CD4-positive, alpha-beta memory T cell (primary cell): Measurements from ENCODE around the gene DLGAP4. TPM values are rescaled to one million over a fixed set of nuclear protein-coding genes. Genes with fewer than 3 reads are reported as not detected.

Experiments used
- CTCF ChIA-PET: fragments of 350-600 bp; sonication (Branson Sonifier 250); formaldehyde crosslinking; loops from one replicate; lab custom pipeline; 2021; ENCODE audit warnings: inconsistent platforms; ENCODE audit not compliant: partially characterized antibody; lab: Charles Lee
- POLR2A ChIA-PET: fragments of 350-600 bp; sonication (Branson Sonifier 250); formaldehyde crosslinking; loops from one replicate; lab custom pipeline; 2021; ENCODE audit not compliant: partially characterized antibody; lab: Charles Lee
- DNase-seq, 5 donors: peaks; one replicate each; pipeline versions ENCODE4 v3.0.0 to v3.0.0-alpha.2; 2020 to 2022; ENCODE audit warnings: mixed read lengths in 1 of 5
- H3K27ac ChIP-seq: one replicate; pipeline ENCODE4 v1.7.0; 2013; ENCODE audit warnings: low read depth, low read length
- H3K27me3 ChIP-seq: 2 replicates; pipeline ENCODE4 v1.7.0; 2013; ENCODE audit warnings: mild to moderate bottlenecking, low read length, moderate library complexity; ENCODE audit not compliant: insufficient read depth
- H3K36me3 ChIP-seq: 2 replicates; pipeline ENCODE4 v1.7.0; 2013; ENCODE audit warnings: mild to moderate bottlenecking, low read length, moderate library complexity; ENCODE audit not compliant: insufficient read depth
- H3K4me1 ChIP-seq: 2 replicates; pipeline ENCODE4 v1.7.0; 2013; ENCODE audit warnings: mild to moderate bottlenecking, low read length, moderate library complexity; ENCODE audit not compliant: insufficient read depth
- H3K4me3 ChIP-seq, 2 donors: one replicate each; pipeline ENCODE4 v1.7.0; 2013; ENCODE audit warnings: low read length in 2 of 2, mild to moderate bottlenecking in 1 of 2
- H3K9me3 ChIP-seq, 2 donors: one replicate each; pipeline ENCODE4 v1.7.0; 2013; ENCODE audit warnings: low read length in 2 of 2, control low read depth in 1 of 2; ENCODE audit not compliant: control insufficient read depth in 1 of 2
- H3K27ac Mint-ChIP-seq, 7 donors: one replicate each; pipeline ENCODE4 v1.8.0; 2020 to 2021; ENCODE audit warnings: mixed read lengths in 7 of 7, mild to moderate bottlenecking in 6 of 7, inconsistent platforms in 3 of 7, moderate library complexity in 3 of 7
- H3K27me3 Mint-ChIP-seq, 2 donors: one replicate each; pipeline ENCODE4 v1.8.0; 2020 to 2021; ENCODE audit warnings: mixed read lengths in 2 of 2
- H3K36me3 Mint-ChIP-seq, 2 donors: one replicate each; pipeline ENCODE4 v1.8.0; 2020 to 2021; ENCODE audit warnings: mixed read lengths in 2 of 2, inconsistent platforms in 1 of 2, mild to moderate bottlenecking in 1 of 2
- H3K4me1 Mint-ChIP-seq, 4 donors: one replicate each; pipeline ENCODE4 v1.8.0; 2020 to 2021; ENCODE audit warnings: mixed read lengths in 4 of 4, mild to moderate bottlenecking in 1 of 4
- H3K4me3 Mint-ChIP-seq, 8 donors: one replicate each; pipeline ENCODE4 v1.8.0; 2020 to 2021; ENCODE audit warnings: mixed read lengths in 8 of 8, mild to moderate bottlenecking in 7 of 8, moderate library complexity in 6 of 8, inconsistent platforms in 3 of 8
- H3K9me3 Mint-ChIP-seq, 8 donors: one replicate each; pipeline ENCODE4 v1.8.0; 2020 to 2021; ENCODE audit warnings: mixed read lengths in 8 of 8, mild to moderate bottlenecking in 5 of 8, inconsistent platforms in 3 of 8, moderate library complexity in 1 of 8
- intact Hi-C: fragments of 100-400 bp; cut with micrococcal nuclease; formaldehyde crosslinking; loops from one replicate; pipeline ENCODE4 v1.15.1; 2023
- polyA plus RNA-seq, 2 donors: library from polyadenylated mRNA; unstranded; fragments of 300-500 nt; fragmentation: Illumina TruSeq; gene quantifications; one replicate each; pipeline ENCODE4 v1.2.3, GENCODE V29; 2021
- total RNA-seq, 2 experiments: library from RNA; stranded (reverse); gene quantifications; one replicate each; pipeline ENCODE4 v1.2.3, GENCODE V29; 2021

The DLGAP4 gene
- total and polyA plus RNA-seq, 4 experiments from 2014 or later: 13.3 to 50.2 (median 31.0) TPM

GRCh38 chr20:36384022-36384619, 78.0 kb downstream of the DLGAP4 start:
- H3K27ac ChIP-seq: no peak overlapping the region
- ChIA-PET CTCF (no interaction called here), POLR2A (no interaction called here)
- Mint-ChIP-seq H3K4me3 (no peak overlapping the region), H3K27ac (peak overlapping the region in 1 of 7 donors; percentile 14), H3K4me1 (no peaks in the 10 kb centered on the region), H3K36me3 (peaks cover 0 to 3% of the 10 kb centered on the region in 2 donors), H3K9me3 (peaks cover 0 to 3% (median 0%) of the 10 kb centered on the region in 8 donors), H3K27me3 (peaks cover 15 to 30% of the 10 kb centered on the region in 2 donors)
- H3K36me3 ChIP-seq: no peaks in the 10 kb centered on the region
- no peaks in the 10 kb centered on the region for H3K27me3 ChIP-seq
- no peak overlapping the region for H3K4me3 ChIP-seq
- H3K9me3 ChIP-seq: no peaks in the 10 kb centered on the region
- intact Hi-C loops: no loop called here
- H3K4me1 ChIP-seq: no peaks in the 10 kb centered on the region
- DNase-seq: peak in 4 of 5 donors; percentile 6 to 21 (median 16)

GRCh38 chr20:36385503-36385902, 79.4 kb downstream of the DLGAP4 start:
- no peak for DNase-seq
- no peaks in the 10 kb centered on the region for H3K36me3 ChIP-seq
- Mint-ChIP-seq H3K27ac (no peak overlapping the region), H3K4me3 (no peak overlapping the region), H3K36me3 (peaks cover 0 to 3% of the 10 kb centered on the region in 2 donors), H3K9me3 (peaks cover 0 to 3% (median 0%) of the 10 kb centered on the region in 8 donors), H3K27me3 (peaks cover 9 to 29% of the 10 kb centered on the region in 2 donors), H3K4me1 (no peaks in the 10 kb centered on the region)
- no peak overlapping the region for H3K4me3 ChIP-seq
- CTCF ChIA-PET: interaction anchor here (1.1 kb wide), 1 partner anchor 13 kb away, joined by 3 read pairs; no protein-coding TSS in a partner anchor
- no peaks in the 10 kb centered on the region for H3K27me3 ChIP-seq
- POLR2A ChIA-PET: no interaction called here
- H3K9me3 ChIP-seq: no peaks in the 10 kb centered on the region
- intact Hi-C loops: no loop called here
- H3K27ac ChIP-seq: no peak overlapping the region
- no peaks in the 10 kb centered on the region for H3K4me1 ChIP-seq

GRCh38 chr20:36386236-36386635, 80.1 kb downstream of the DLGAP4 start:
- no peak for DNase-seq
- peaks cover 0 to 3% of the 10 kb centered on the region in 2 donors for H3K36me3 Mint-ChIP-seq
- no peak overlapping the region for H3K4me3 Mint-ChIP-seq
- H3K4me1 ChIP-seq: no peaks in the 10 kb centered on the region
- POLR2A ChIA-PET: no interaction called here
- CTCF ChIA-PET: interaction anchor here (1.1 kb wide), 1 partner anchor 14 kb away, joined by 3 read pairs; no protein-coding TSS in a partner anchor
- H3K9me3 ChIP-seq: no peaks in the 10 kb centered on the region
- H3K27me3 Mint-ChIP-seq: peaks cover 8 to 27% of the 10 kb centered on the region in 2 donors
- no peaks in the 10 kb centered on the region for H3K36me3 ChIP-seq
- H3K4me1 Mint-ChIP-seq: no peaks in the 10 kb centered on the region
- H3K4me3 ChIP-seq: no peak overlapping the region
- no peaks in the 10 kb centered on the region for H3K27me3 ChIP-seq
- no peak overlapping the region for H3K27ac Mint-ChIP-seq
- H3K27ac ChIP-seq: no peak overlapping the region
- peaks cover 0 to 3% (median 0%) of the 10 kb centered on the region in 8 donors for H3K9me3 Mint-ChIP-seq
- intact Hi-C loops: no loop called here

GRCh38 chr20:36390269-36390668, 84.1 kb downstream of the DLGAP4 start:
- Histone ChIP-seq H3K4me3 (no peak overlapping the region), H3K9me3 (no peaks in the 10 kb centered on the region), H3K27ac (no peak overlapping the region), H3K4me1 (no peaks in the 10 kb centered on the region), H3K27me3 (no peaks in the 10 kb centered on the region), H3K36me3 (no peaks in the 10 kb centered on the region)
- Mint-ChIP-seq H3K27ac (no peak overlapping the region), H3K4me3 (no peak overlapping the region), H3K36me3 (no peaks in the 10 kb centered on the region), H3K4me1 (no peaks in the 10 kb centered on the region), H3K27me3 (peaks cover 5 to 23% of the 10 kb centered on the region in 2 donors), H3K9me3 (peaks cover 0 to 2% (median 0%) of the 10 kb centered on the region in 8 donors)
- ChIA-PET POLR2A (no interaction called here), CTCF (interaction anchor here (1.4 kb wide), 1 partner anchor 9 kb away, joined by 3 read pairs; no protein-coding TSS in a partner anchor)
- intact Hi-C loops: no loop called here
- DNase-seq: no peak

- H3K9me3 ChIP-seq: no peaks in the 10 kb centered on the region
- H3K36me3 Mint-ChIP-seq: no peaks in the 10 kb centered on the region
- no peak overlapping the region for H3K4me3 ChIP-seq
- no peaks in the 10 kb centered on the region for H3K4me1 Mint-ChIP-seq
- CTCF ChIA-PET: interaction anchor here (1.4 kb wide), 1 partner anchor 9 kb away, joined by 3 read pairs; no protein-coding TSS in a partner anchor
- DNase-seq: no peak
- peaks cover 0 to 2% (median 0%) of the 10 kb centered on the region in 8 donors for H3K9me3 Mint-ChIP-seq
- H3K27me3 ChIP-seq: no peaks in the 10 kb centered on the region
- no peak overlapping the region for H3K27ac ChIP-seq
- H3K27ac Mint-ChIP-seq: peak overlapping the region in 1 of 7 donors; percentile 53
- H3K27me3 Mint-ChIP-seq: peaks cover 5 to 22% of the 10 kb centered on the region in 2 donors
- no peak overlapping the region for H3K4me3 Mint-ChIP-seq
- no peaks in the 10 kb centered on the region for H3K36me3 ChIP-seq
- intact Hi-C loops: no loop called here
- POLR2A ChIA-PET: no interaction called here
- no peaks in the 10 kb centered on the region for H3K4me1 ChIP-seq
Measured at GRCh38 chr20:36390719-36391415, 84.7 kb downstream of the DLGAP4 start.

- H3K27me3 ChIP-seq: no peaks in the 10 kb centered on the region
- H3K27ac ChIP-seq: no peak overlapping the region
- no peaks in the 10 kb centered on the region for H3K4me1 Mint-ChIP-seq
- no peaks in the 10 kb centered on the region for H3K9me3 ChIP-seq
- H3K27ac Mint-ChIP-seq: peak overlapping the region in 1 of 7 donors; percentile 50
- POLR2A ChIA-PET: no interaction called here
- H3K4me1 ChIP-seq: no peaks in the 10 kb centered on the region
- H3K9me3 Mint-ChIP-seq: peaks cover 0 to 2% (median 0%) of the 10 kb centered on the region in 8 donors
- CTCF ChIA-PET: interaction anchor here (0.8 kb wide), 1 partner anchor 13 kb away, joined by 3 read pairs; no protein-coding TSS in a partner anchor
- intact Hi-C loops: no loop called here
- no peak overlapping the region for H3K4me3 ChIP-seq
- H3K36me3 ChIP-seq: no peaks in the 10 kb centered on the region
- H3K27me3 Mint-ChIP-seq: peaks cover 5 to 19% of the 10 kb centered on the region in 2 donors
- H3K4me3 Mint-ChIP-seq: no peak overlapping the region
- DNase-seq: no peak
- H3K36me3 Mint-ChIP-seq: no peaks in the 10 kb centered on the region
Measured at GRCh38 chr20:36391456-36391855, 85.3 kb downstream of the DLGAP4 start.

- Mint-ChIP-seq H3K9me3 (peaks cover 0 to 2% (median 0%) of the 10 kb centered on the region in 8 donors), H3K36me3 (no peaks in the 10 kb centered on the region), H3K27ac (no peak overlapping the region), H3K27me3 (peaks cover 5 to 16% of the 10 kb centered on the region in 2 donors), H3K4me3 (no peak overlapping the region), H3K4me1 (no peaks in the 10 kb centered on the region)
- no peaks in the 10 kb centered on the region for H3K4me1 ChIP-seq
- ChIA-PET CTCF (interaction anchor here (0.8 kb wide), 1 partner anchor 14 kb away, joined by 3 read pairs; no protein-coding TSS in a partner anchor), POLR2A (no interaction called here)
- intact Hi-C loops: no loop called here
- no peaks in the 10 kb centered on the region for H3K27me3 ChIP-seq
- DNase-seq: no peak
- no peaks in the 10 kb centered on the region for H3K9me3 ChIP-seq
- H3K36me3 ChIP-seq: no peaks in the 10 kb centered on the region
- H3K27ac ChIP-seq: no peak overlapping the region
- no peak overlapping the region for H3K4me3 ChIP-seq
Measured at GRCh38 chr20:36391955-36392354, 85.8 kb downstream of the DLGAP4 start.
